Upper lobe of left lung (tissue), 4 donors: Measurements from ENCODE around the gene RCBTB2.

Experiments
- CTCF ChIP-seq, 6 experiments: fragments of 450-650 bp in 4 of 6; fragments of 200-600 bp in 2 of 6; sonication (generic) in 2 of 6; IDR thresholded peaks; one replicate each; pipeline ENCODE4 v1.5.1; 2016 to 2019; ENCODE audit warnings: antibody characterized with exemption in 6 of 6
- EP300 ChIP-seq, 4 donors: sonication (generic); formaldehyde crosslinking; IDR thresholded peaks; one replicate each; pipeline ENCODE4 v1.5.1; 2017; ENCODE audit warnings: antibody characterized with exemption in 4 of 4, control low read depth in 2 of 4
- POLR2A ChIP-seq, 4 donors: fragments of 450-650 bp; IDR thresholded peaks; one replicate each; pipeline ENCODE4 v1.5.1; 2016 to 2017; ENCODE audit warnings: antibody characterized with exemption in 4 of 4, mild to moderate bottlenecking in 2 of 4
- POLR2AphosphoS5 ChIP-seq, 2 donors: sonication (generic); formaldehyde crosslinking; IDR thresholded peaks; one replicate each; pipeline ENCODE4 v1.5.1; 2017; ENCODE audit warnings: antibody characterized with exemption in 2 of 2

GRCh38 chr13:48551329-48551728 lies 18.4 kb upstream of the RCBTB2 start:
- TF ChIP-seq CTCF (IDR thresholded peaks at IDR 0.05) = no peak
- TF ChIP-seq POLR2AphosphoS5 (IDR thresholded peaks at IDR 0.05) = no peak
- TF ChIP-seq POLR2A (IDR thresholded peaks at IDR 0.05) = no peak
- no peak for TF ChIP-seq EP300 (IDR thresholded peaks at IDR 0.05)
